Measurements from ENCODE around the gene ZNF345.
A peak's percentile ranks its signal among the peaks of the same experiment; 100 is the strongest.

Gene ZNF345

GRCh38 chr19:36850559-36851442 lies at the start of gene ZNF345:
ZNF345 (plus strand) TSS chr19:36850876; CDS start chr19:36876831, 25,955 bp downstream.
- DNase-seq, result peak; percentile 92

- DNase-seq, result no peak
Observed at GRCh38 chr19:36805364-36805763, 45.3 kb upstream of the ZNF345 start.

- DNase-seq, result no peak
Observed at GRCh38 chr19:36807029-36807428, 43.6 kb upstream of the ZNF345 start.

GRCh38 chr19:36819130-36819630 lies 31.5 kb upstream of the ZNF345 start:
- no peak for DNase-seq

GRCh38 chr19:36821758-36822157 lies 28.9 kb upstream of the ZNF345 start:
- no peak for DNase-seq

GRCh38 chr19:36833430-36833829 lies 17.2 kb upstream of the ZNF345 start:
- no peak for DNase-seq

- DNase-seq, result no peak
Observed at GRCh38 chr19:36837176-36837905, 13.3 kb upstream of the ZNF345 start.

GRCh38 chr19:36837906-36838783 lies 12.5 kb upstream of the ZNF345 start, which contains the start of gene ZNF790:
ZNF790 (minus strand) TSS chr19:36838387; CDS start chr19:36825619, 12,768 bp downstream.
- peak; percentile 80 for DNase-seq

GRCh38 chr19:36838784-36839324 lies 11.8 kb upstream of the ZNF345 start:
- no peak for DNase-seq

- DNase-seq, result no peak
Observed at GRCh38 chr19:36847968-36848367, 2.7 kb upstream of the ZNF345 start.

- DNase-seq, result peak; percentile 65
Observed at GRCh38 chr19:36849701-36850558, 746 bp upstream of the ZNF345 start.

- no peak for DNase-seq
Observed at GRCh38 chr19:36851898-36852297, 1.2 kb downstream of the ZNF345 start.

- no peak for DNase-seq
Observed at GRCh38 chr19:36876993-36877938, 26.6 kb downstream of the ZNF345 start.

- no peak for DNase-seq
Observed at GRCh38 chr19:36891768-36892357, 41.2 kb downstream of the ZNF345 start.

GRCh38 chr19:36894849-36895383 lies 44.2 kb downstream of the ZNF345 start:
- DNase-seq, result no peak

- no peak for DNase-seq
Observed at GRCh38 chr19:36898422-36898821, 47.7 kb downstream of the ZNF345 start.

- DNase-seq, result peak; percentile 84
Observed at GRCh38 chr19:36915992-36916830, 65.5 kb downstream of the ZNF345 start, which contains the start of the genes ZNF568 and ZNF829. ZNF568 (plus strand) TSS chr19:36916332; CDS start chr19:36922771, 6,439 bp downstream. ZNF829 (minus strand) TSS chr19:36916291; CDS start chr19:36915167, 1,124 bp downstream.

- no peak for DNase-seq
Observed at GRCh38 chr19:36916991-36917390, 66.3 kb downstream of the ZNF345 start.
